Measurements from ENCODE around the gene CD300LG. TPM values are rescaled to one million over a fixed set of nuclear protein-coding genes. Genes with fewer than 3 reads are reported as not detected.

CD300LG gene
- total RNA-seq, 1 donor from 2014 or later = not detected

DNA sequence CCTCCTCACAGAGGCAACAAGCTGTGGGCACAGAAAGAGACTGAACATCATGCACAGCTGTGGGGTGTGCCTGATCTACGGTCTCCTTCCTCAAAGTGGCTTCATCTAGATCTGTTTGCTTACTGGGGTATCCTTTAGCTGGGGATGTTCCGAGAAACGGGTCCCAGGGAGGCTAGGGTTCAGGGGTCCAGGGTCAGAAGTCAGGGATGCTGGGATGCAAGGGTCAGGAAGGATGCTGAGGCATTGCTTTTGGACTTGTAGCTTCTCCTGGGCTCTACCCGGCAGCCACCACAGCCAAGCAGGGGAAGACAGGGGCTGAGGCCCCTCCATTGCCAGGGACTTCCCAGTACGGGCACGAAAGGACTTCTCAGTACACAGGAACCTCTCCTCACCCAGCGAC is 6.6 kb downstream of the CD300LG start:
- no peak for FAIRE-seq
- TF ChIP-seq EZH2 (IDR thresholded peaks at IDR 0.05; ENCODE audit: insufficient read depth, low read length) = no peak
- TF ChIP-seq, protein P1, sequence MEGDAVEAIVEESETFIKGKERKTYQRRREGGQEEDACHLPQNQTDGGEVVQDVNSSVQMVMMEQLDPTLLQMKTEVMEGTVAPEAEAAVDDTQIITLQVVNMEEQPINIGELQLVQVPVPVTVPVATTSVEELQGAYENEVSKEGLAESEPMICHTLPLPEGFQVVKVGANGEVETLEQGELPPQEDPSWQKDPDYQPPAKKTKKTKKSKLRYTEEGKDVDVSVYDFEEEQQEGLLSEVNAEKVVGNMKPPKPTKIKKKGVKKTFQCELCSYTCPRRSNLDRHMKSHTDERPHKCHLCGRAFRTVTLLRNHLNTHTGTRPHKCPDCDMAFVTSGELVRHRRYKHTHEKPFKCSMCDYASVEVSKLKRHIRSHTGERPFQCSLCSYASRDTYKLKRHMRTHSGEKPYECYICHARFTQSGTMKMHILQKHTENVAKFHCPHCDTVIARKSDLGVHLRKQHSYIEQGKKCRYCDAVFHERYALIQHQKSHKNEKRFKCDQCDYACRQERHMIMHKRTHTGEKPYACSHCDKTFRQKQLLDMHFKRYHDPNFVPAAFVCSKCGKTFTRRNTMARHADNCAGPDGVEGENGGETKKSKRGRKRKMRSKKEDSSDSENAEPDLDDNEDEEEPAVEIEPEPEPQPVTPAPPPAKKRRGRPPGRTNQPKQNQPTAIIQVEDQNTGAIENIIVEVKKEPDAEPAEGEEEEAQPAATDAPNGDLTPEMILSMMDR (IDR thresholded peaks at IDR 0.05; ENCODE audit: insufficient read depth, low read depth, low read length) = no peak
- no peak for DNase-seq (ENCODE audit: low read depth)
- no peak overlapping the region for H3K4me3 ChIP-seq (ENCODE audit: insufficient read depth, low read depth, low read length)
- peaks cover 42% of the 10 kb centered on the region for H3K27me3 ChIP-seq (ENCODE audit: insufficient read depth, low read length)
- Mint-ChIP-seq H3K36me3 (ENCODE audit: low read depth, unreplicated experiment) (no peaks in the 10 kb centered on the region), H3K27ac (ENCODE audit: unreplicated experiment) (no peak overlapping the region), H3K27me3 (ENCODE audit: low read depth, unreplicated experiment) (peaks cover 60% of the 10 kb centered on the region), H3K4me3 (ENCODE audit: unreplicated experiment) (no peak overlapping the region), H3K4me1 (ENCODE audit: low read depth, unreplicated experiment) (no peaks in the 10 kb centered on the region), H3K9me3 (ENCODE audit: unreplicated experiment) (no peaks in the 10 kb centered on the region)
- no peaks in the 10 kb centered on the region for H3K79me2 ChIP-seq (ENCODE audit: insufficient read depth, low read length)
- no peaks in the 10 kb centered on the region for H3K36me3 ChIP-seq (ENCODE audit: insufficient read depth, low read length)
- no peaks in the 10 kb centered on the region for H3K9me3 ChIP-seq (ENCODE audit: insufficient read depth, low read depth, low read length)
- H3K4me1 ChIP-seq (ENCODE audit: insufficient read depth, low read length) = no peaks in the 10 kb centered on the region
- no peak overlapping the region for H3K9ac ChIP-seq (ENCODE audit: low read length)
- H3K27ac ChIP-seq (ENCODE audit: low read depth, low read length) = no peak overlapping the region
- no peaks in the 10 kb centered on the region for H4K20me1 ChIP-seq (ENCODE audit: insufficient read depth, low read length)
- H2AFZ ChIP-seq (ENCODE audit: low read depth, low read length) = no peak overlapping the region
- no peak overlapping the region for H3K4me2 ChIP-seq (ENCODE audit: low read length)

DNA sequence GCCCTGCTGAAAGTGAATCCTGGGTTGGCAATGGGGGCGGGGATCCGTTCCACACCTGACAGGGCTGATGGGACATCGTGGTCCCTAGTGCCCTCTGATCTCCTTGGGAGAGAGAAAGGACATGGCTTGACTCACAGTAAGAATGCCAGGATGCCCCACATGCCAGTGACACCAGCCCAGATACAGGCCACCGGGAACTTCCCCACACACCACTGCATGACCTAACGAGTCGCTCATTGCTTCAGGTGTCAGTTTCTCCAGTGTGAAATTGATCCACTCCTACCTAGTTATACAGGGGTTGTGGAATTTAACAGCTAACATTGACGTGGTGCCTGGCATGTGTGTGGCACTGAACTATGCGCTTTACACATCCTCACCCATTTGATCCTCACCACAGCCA is 7.5 kb downstream of the CD300LG start:
- Histone ChIP-seq H3K27ac (ENCODE audit: low read depth, low read length) (no peak overlapping the region), H3K4me2 (ENCODE audit: low read length) (no peak overlapping the region), H3K27me3 (ENCODE audit: insufficient read depth, low read length) (peaks cover 47% of the 10 kb centered on the region), H3K4me3 (ENCODE audit: insufficient read depth, low read depth, low read length) (no peak overlapping the region), H4K20me1 (ENCODE audit: insufficient read depth, low read length) (no peaks in the 10 kb centered on the region), H3K36me3 (ENCODE audit: insufficient read depth, low read length) (no peaks in the 10 kb centered on the region), H2AFZ (ENCODE audit: low read depth, low read length) (no peak overlapping the region), H3K9ac (ENCODE audit: low read length) (no peak overlapping the region), H3K9me3 (ENCODE audit: insufficient read depth, low read depth, low read length) (no peaks in the 10 kb centered on the region), H3K4me1 (ENCODE audit: insufficient read depth, low read length) (no peaks in the 10 kb centered on the region), H3K79me2 (ENCODE audit: insufficient read depth, low read length) (no peaks in the 10 kb centered on the region)
- DNase-seq (ENCODE audit: low read depth) (no peak), FAIRE-seq (no peak)
- TF ChIP-seq EZH2 (IDR thresholded peaks at IDR 0.05; ENCODE audit: insufficient read depth, low read length) = no peak
- TF ChIP-seq, protein P1 (IDR thresholded peaks at IDR 0.05; ENCODE audit: insufficient read depth, low read depth, low read length) = no peak
- no peaks in the 10 kb centered on the region for H3K36me3 Mint-ChIP-seq (ENCODE audit: low read depth, unreplicated experiment)
- H3K9me3 Mint-ChIP-seq (ENCODE audit: unreplicated experiment) = no peaks in the 10 kb centered on the region
- H3K4me3 Mint-ChIP-seq (ENCODE audit: unreplicated experiment) = no peak overlapping the region
- peaks cover 63% of the 10 kb centered on the region for H3K27me3 Mint-ChIP-seq (ENCODE audit: low read depth, unreplicated experiment)
- H3K27ac Mint-ChIP-seq (ENCODE audit: unreplicated experiment) = no peak overlapping the region
- no peaks in the 10 kb centered on the region for H3K4me1 Mint-ChIP-seq (ENCODE audit: low read depth, unreplicated experiment)

DNA sequence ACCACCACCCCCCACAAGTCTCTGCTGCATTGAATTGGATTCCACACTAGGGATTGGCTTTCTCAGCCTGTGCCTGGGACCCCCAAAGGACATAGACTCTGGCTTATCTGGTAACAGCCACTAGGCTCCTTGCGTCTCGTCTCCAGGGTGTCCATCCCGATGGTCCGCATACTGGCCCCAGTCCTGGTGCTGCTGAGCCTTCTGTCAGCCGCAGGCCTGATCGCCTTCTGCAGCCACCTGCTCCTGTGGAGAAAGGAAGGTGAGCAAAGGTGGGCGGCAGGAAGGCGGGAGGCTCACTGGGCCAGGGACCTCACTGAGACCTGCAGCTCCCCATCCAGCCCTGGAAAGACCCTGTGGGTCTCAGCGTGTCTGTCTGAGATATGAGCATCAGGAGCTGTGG is 8.1 kb downstream of the CD300LG start:
- Histone ChIP-seq H2AFZ (ENCODE audit: low read depth, low read length) (no peak overlapping the region), H3K9ac (ENCODE audit: low read length) (no peak overlapping the region), H3K79me2 (ENCODE audit: insufficient read depth, low read length) (no peaks in the 10 kb centered on the region), H3K27ac (ENCODE audit: low read depth, low read length) (no peak overlapping the region), H4K20me1 (ENCODE audit: insufficient read depth, low read length) (no peaks in the 10 kb centered on the region), H3K27me3 (ENCODE audit: insufficient read depth, low read length) (peaks cover 42% of the 10 kb centered on the region), H3K4me2 (ENCODE audit: low read length) (no peak overlapping the region), H3K36me3 (ENCODE audit: insufficient read depth, low read length) (no peaks in the 10 kb centered on the region), H3K9me3 (ENCODE audit: insufficient read depth, low read depth, low read length) (no peaks in the 10 kb centered on the region), H3K4me1 (ENCODE audit: insufficient read depth, low read length) (no peaks in the 10 kb centered on the region), H3K4me3 (ENCODE audit: insufficient read depth, low read depth, low read length) (no peak overlapping the region)
- H3K4me3 Mint-ChIP-seq (ENCODE audit: unreplicated experiment) = no peak overlapping the region
- no peaks in the 10 kb centered on the region for H3K9me3 Mint-ChIP-seq (ENCODE audit: unreplicated experiment)
- TF ChIP-seq EZH2 (IDR thresholded peaks at IDR 0.05; ENCODE audit: insufficient read depth, low read length) = no peak
- TF ChIP-seq, protein P1 (IDR thresholded peaks at IDR 0.05; ENCODE audit: insufficient read depth, low read depth, low read length) = no peak
- H3K27ac Mint-ChIP-seq (ENCODE audit: unreplicated experiment) = no peak overlapping the region
- no peak for DNase-seq (ENCODE audit: low read depth)
- H3K4me1 Mint-ChIP-seq (ENCODE audit: low read depth, unreplicated experiment) = no peaks in the 10 kb centered on the region
- H3K36me3 Mint-ChIP-seq (ENCODE audit: low read depth, unreplicated experiment) = no peaks in the 10 kb centered on the region
- H3K27me3 Mint-ChIP-seq (ENCODE audit: low read depth, unreplicated experiment) = peaks cover 68% of the 10 kb centered on the region
- FAIRE-seq = no peak
